GM12878 (cell line): ENCODE results near the gene TMEM135. TPM values are rescaled to one million over a fixed set of nuclear protein-coding genes. Genes with fewer than 3 reads are reported as not detected.

Source experiments
- ATAC-seq: fragments of 200-7000 bp; cut with Tn5 transposase; 3 replicates; pipeline ENCODE4 v1.9.1; 2020; ENCODE audit warnings: mild to moderate bottlenecking, moderate library complexity
- BruUV-seq: library from RNA; stranded (reverse); fragments of 400-500 nt; replicated peaks from 2 replicates; lab custom pipeline; 2021; lab: Mats Ljungman, UMichigan
- CTCF ChIA-PET: fragments of 300-600 bp; sonication (Branson Sonifier 250); formaldehyde crosslinking; extraction: SDS; loops from one replicate; lab custom pipeline; 2021; ENCODE audit warnings: inconsistent platforms; lab: Yijun Ruan, JAX
- POLR2A ChIA-PET: fragments of 350-600 bp; formaldehyde crosslinking; extraction: SDS; loops from one replicate; lab custom pipeline; 2021; ENCODE audit warnings: inconsistent platforms; lab: Charles Lee
- RAD21 ChIA-PET: fragments of 300-600 bp; sonication (Branson Sonifier 250); formaldehyde crosslinking; loops from one replicate; lab custom pipeline; 2023; ENCODE audit warnings: antibody characterized with exemption; ENCODE audit not compliant: unreplicated experiment; lab: Charles Lee
- SMC1A ChIA-PET: fragments of 300-600 bp; sonication (Branson Sonifier 250); formaldehyde crosslinking; loops from one replicate; lab custom pipeline; 2023; ENCODE audit not compliant: unreplicated experiment, uncharacterized antibody; lab: Charles Lee
- DNase-seq: peaks from one replicate; pipeline ENCODE4 v3.0.0-alpha.2; 2011; ENCODE audit warnings: low read depth, low spot score
- FAIRE-seq: peaks from 3 replicates; lab custom pipeline; 2011; peaks lifted over from hg19 to GRCh38; lab: Jason Lieb, UNC
- H2AFZ ChIP-seq: 2 replicates; pipeline ENCODE4 v1.6.0; 2011; ENCODE audit warnings: low read depth, low read length, control low read depth; ENCODE audit not compliant: control insufficient read depth
- H3K27ac ChIP-seq: 2 replicates; pipeline ENCODE4 v1.5.1; 2011; ENCODE audit warnings: control low read depth; ENCODE audit not compliant: control insufficient read depth, insufficient read depth
- H3K27me3 ChIP-seq, 2 experiments: replicated peaks in 1 of 2; 2 replicates each; pipeline versions ENCODE4 v1.6.0 to v1.6.1; 2011; ENCODE audit warnings: low read length in 1 of 2; ENCODE audit not compliant: control insufficient read depth in 2 of 2, insufficient read depth in 2 of 2
- H3K36me3 ChIP-seq, 2 experiments: 2 replicates each; pipeline ENCODE4 v1.5.1; 2011; ENCODE audit warnings: low read length in 1 of 2; ENCODE audit not compliant: control insufficient read depth in 2 of 2, insufficient read depth in 2 of 2
- H3K4me1 ChIP-seq: 2 replicates; pipeline ENCODE4 v1.6.1; 2011; ENCODE audit warnings: mild to moderate bottlenecking, low read length, moderate library complexity, mixed read lengths; ENCODE audit not compliant: control insufficient read depth, insufficient read depth
- H3K4me2 ChIP-seq: 2 replicates; pipeline ENCODE4 v1.6.0; 2011; ENCODE audit warnings: control low read depth; ENCODE audit not compliant: control insufficient read depth, insufficient read depth
- H3K4me3 ChIP-seq: fragments of 200-600 bp; sonication (generic); 2 replicates; pipeline ENCODE4 v1.5.1; 2016
- H3K79me2 ChIP-seq: 2 replicates; pipeline ENCODE4 v1.6.0; 2011; ENCODE audit warnings: low read length; ENCODE audit not compliant: control insufficient read depth, insufficient read depth
- H3K9ac ChIP-seq: 2 replicates; pipeline ENCODE4 v1.8.0; 2011; ENCODE audit warnings: low read length, control low read depth, mixed read lengths; ENCODE audit not compliant: control insufficient read depth, insufficient read depth
- H3K9me3 ChIP-seq: replicated peaks from 3 replicates; pipeline ENCODE4 v1.5.1; 2011; ENCODE audit warnings: mild to moderate bottlenecking, low read length; ENCODE audit not compliant: control insufficient read depth, insufficient read depth
- H4K20me1 ChIP-seq: 2 replicates; pipeline ENCODE4 v1.6.0; 2011; ENCODE audit not compliant: control insufficient read depth, insufficient read depth
- BMI1 ChIP-seq: fragments of 450-650 bp; IDR thresholded peaks from 2 replicates; pipeline ENCODE4 v1.6.1; 2016; ENCODE audit warnings: mild to moderate bottlenecking, moderate library complexity, borderline replicate concordance
- FOXM1 ChIP-seq: IDR thresholded peaks from 2 replicates; pipeline ENCODE4 v1.6.1; 2012; ENCODE audit warnings: low read depth, mild to moderate bottlenecking, inconsistent platforms, low read length, moderate library complexity
- IKZF1 ChIP-seq: fragments of 450-650 bp; conservative IDR thresholded peaks from 2 replicates; pipeline ENCODE4 v1.6.1; 2017; ENCODE audit warnings: antibody characterized with exemption, mild to moderate bottlenecking
- KAT2A ChIP-seq: conservative IDR thresholded peaks from 2 replicates; pipeline ENCODE4 v1.6.1; 2011; ENCODE audit warnings: low read depth, low read length; ENCODE audit not compliant: control insufficient read depth
- NRF1 ChIP-seq: conservative IDR thresholded peaks from 2 replicates; pipeline ENCODE4 v1.6.1; 2011; ENCODE audit warnings: mild to moderate bottlenecking, low read depth, low read length, improper control_type of control experiment
- RB1 ChIP-seq: fragments of 450-650 bp; formaldehyde crosslinking; IDR thresholded peaks from 2 replicates; pipeline ENCODE4 v1.6.1; 2017; ENCODE audit warnings: mild to moderate bottlenecking, borderline replicate concordance
- TBL1XR1 ChIP-seq: IDR thresholded peaks from 2 replicates; pipeline ENCODE4 v1.6.1; 2012; ENCODE audit warnings: low read depth, low read length, improper control_type of control experiment
- WRNIP1 ChIP-seq: IDR thresholded peaks from 2 replicates; pipeline ENCODE4 v1.6.1; 2011; ENCODE audit warnings: low read depth, low read length, improper control_type of control experiment, borderline replicate concordance
- ZNF384 ChIP-seq: IDR thresholded peaks from 2 replicates; pipeline ENCODE4 v1.6.1; 2012; ENCODE audit warnings: low read depth, mild to moderate bottlenecking, low read length, improper control_type of control experiment, borderline replicate concordance
- ZNF622 ChIP-seq: fragments of 450-650 bp; IDR thresholded peaks from 2 replicates; pipeline ENCODE4 v1.6.1; 2017; ENCODE audit warnings: mild to moderate bottlenecking, inconsistent platforms
- WGBS: methylation state at CpG from one replicate; pipeline ENCODE4 v1.1.6; 2016; ENCODE audit warnings: low lambda C conversion rate; ENCODE audit not compliant: insufficient replicate concordance, insufficient coverage; ENCODE audit errors: missing lambda C conversion rate; 5-methylcytosine and 5-hydroxymethylcytosine counted together
- in situ Hi-C: fragments of 300-500 bp; cut with MboI; formaldehyde crosslinking; loops from 9 replicates; pipeline ENCODE4 v1.14.3; 2018; ENCODE audit warnings: mixed read lengths
- intact Hi-C: fragments of 100-400 bp; cut with micrococcal nuclease; formaldehyde crosslinking; loops from one replicate; pipeline ENCODE4 v1.14.2; 2022; ENCODE audit not compliant: unreplicated experiment
- polyA plus RNA-seq, 11 experiments: library from polyadenylated mRNA; depleted of rRNA in 4 of 11; unstranded in 6 of 11; stranded (reverse) in 5 of 11; fragments of >200 nt; fragmentation: Nextera tagmentation in 4 of 11; fragmentation: Illumina TruSeq in 1 of 11; extraction: Ambion mirVana in 4 of 11; extraction: Trizol in 1 of 11; gene quantifications; 1 replicate in 1 of 11; 2 replicates in 10 of 11; pipeline versions ENCODE4 v1.2.1 to v1.2.3, GENCODE V29; 2011 to 2016; ENCODE audit warnings: inconsistent platforms in 2 of 11, missing spikeins in 2 of 11, low read depth in 1 of 11
- total RNA-seq, 4 experiments: library from RNA; depleted of rRNA in 3 of 4; stranded (reverse); fragments of >200 nt in 3 of 4; fragmentation: Illumina TruSeq in 1 of 4; extraction: Trizol in 1 of 4; gene quantifications; 2 replicates each; pipeline versions ENCODE4 v1.2.1 to v1.2.3, GENCODE V29; 2013 to 2021

Gene TMEM135
- total and polyA plus RNA-seq, 10 of the 15 experiments (the other 5 are each of a cell fraction or from before 2014, with no cell fraction given) = 7.2 to 117 (median 12.9) TPM

DNA sequence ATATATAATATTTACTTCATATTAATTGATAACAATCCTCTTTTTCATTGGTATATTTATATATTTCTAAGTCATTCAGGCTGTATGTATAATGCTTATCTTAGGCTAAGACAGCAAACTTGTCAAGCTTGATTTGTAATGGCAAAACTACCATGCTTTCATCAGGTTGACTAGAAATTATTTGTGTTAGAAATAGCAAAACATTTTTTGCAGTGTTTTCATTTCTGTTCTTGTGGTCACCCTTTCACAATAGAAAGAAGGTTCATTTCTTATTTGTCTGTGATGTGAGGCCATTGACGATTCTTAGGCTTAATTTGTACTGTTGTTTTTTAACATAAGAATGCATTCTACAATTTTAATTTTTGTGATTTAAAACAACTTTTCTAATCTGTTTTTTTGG is 197.6 kb downstream of the TMEM135 start (continued):
- TF ChIP-seq ZNF384 (no peak), BMI1 (no peak), IKZF1 (no peak), NRF1 (no peak), RB1 (no peak), ZNF622 (no peak), TBL1XR1 (no peak), KAT2A (no peak), WRNIP1 (no peak)

DNA sequence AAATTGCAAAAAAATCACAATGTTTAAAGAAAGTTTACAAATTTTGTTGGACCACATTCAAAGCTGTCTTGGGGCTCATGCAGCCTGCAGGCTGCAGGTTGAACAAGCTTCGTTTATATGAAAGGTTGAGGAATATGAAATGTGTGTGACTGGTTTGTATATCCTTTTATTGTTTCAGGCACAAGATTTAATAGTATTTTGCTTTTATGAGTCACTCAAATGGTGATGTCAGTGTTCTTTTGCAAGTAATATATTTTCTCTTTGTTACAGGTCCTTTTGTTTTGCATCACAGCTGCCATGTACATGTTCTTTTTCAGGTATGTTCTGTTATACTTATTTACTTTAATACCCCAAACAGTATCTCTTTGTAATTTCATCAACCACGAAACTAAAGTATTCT is 198.6 kb downstream of the TMEM135 start:
- ATAC-seq (no peak), FAIRE-seq (no peak), DNase-seq (no peak)
- H2AFZ ChIP-seq = no peak overlapping the region
- 64% methylated on average over 2 of the region's 2 CpGs for WGBS
- no peak for TF ChIP-seq FOXM1
- H3K4me3 ChIP-seq = no peak overlapping the region
- H3K4me2 ChIP-seq = no peak overlapping the region
- ChIA-PET RAD21 (no interaction called here), SMC1A (no interaction called here), CTCF (no interaction called here), POLR2A (interaction anchor here (0.6 kb wide), 1 partner anchor 12 kb away, joined by 5 read pairs; no protein-coding TSS in a partner anchor)
- no peaks in the 10 kb centered on the region for H4K20me1 ChIP-seq
- peaks cover 3% of the 10 kb centered on the region; the same call in 1 of the 3 replicates for H3K9me3 ChIP-seq
- BruUV-seq = no TSS peak
- H3K27ac ChIP-seq = no peak overlapping the region
- no peak overlapping the region for H3K9ac ChIP-seq
- intact Hi-C loops (no loop called here), in situ Hi-C loops (no loop called here)
- H3K4me1 ChIP-seq = no peaks in the 10 kb centered on the region
- H3K27me3 ChIP-seq = no peaks in the 10 kb centered on the region
- no peaks in the 10 kb centered on the region for H3K36me3 ChIP-seq
- H3K79me2 ChIP-seq = no peaks in the 10 kb centered on the region
